HFF-Myc (cell line): ENCODE data around the gene RNF126.

Experiments used
- DNase-seq: peaks from one replicate; pipeline ENCODE4 v3.0.0-alpha.2; 2011; ENCODE audit warnings: low read depth; ENCODE audit errors: extremely low read depth
- H3K4me3 ChIP-seq: replicated peaks from 2 replicates; pipeline ENCODE4 v1.5.1; 2011; ENCODE audit warnings: low read depth, mild to moderate bottlenecking, control low read depth, low read length
- TF ChIP-seq, protein P1 (sequence below): IDR thresholded peaks from 2 replicates; pipeline ENCODE4 v1.5.1; 2012; ENCODE audit warnings: mild to moderate bottlenecking, low read depth, low read length, control low read depth; ENCODE audit errors: missing control alignments

Gene RNF126

DNA sequence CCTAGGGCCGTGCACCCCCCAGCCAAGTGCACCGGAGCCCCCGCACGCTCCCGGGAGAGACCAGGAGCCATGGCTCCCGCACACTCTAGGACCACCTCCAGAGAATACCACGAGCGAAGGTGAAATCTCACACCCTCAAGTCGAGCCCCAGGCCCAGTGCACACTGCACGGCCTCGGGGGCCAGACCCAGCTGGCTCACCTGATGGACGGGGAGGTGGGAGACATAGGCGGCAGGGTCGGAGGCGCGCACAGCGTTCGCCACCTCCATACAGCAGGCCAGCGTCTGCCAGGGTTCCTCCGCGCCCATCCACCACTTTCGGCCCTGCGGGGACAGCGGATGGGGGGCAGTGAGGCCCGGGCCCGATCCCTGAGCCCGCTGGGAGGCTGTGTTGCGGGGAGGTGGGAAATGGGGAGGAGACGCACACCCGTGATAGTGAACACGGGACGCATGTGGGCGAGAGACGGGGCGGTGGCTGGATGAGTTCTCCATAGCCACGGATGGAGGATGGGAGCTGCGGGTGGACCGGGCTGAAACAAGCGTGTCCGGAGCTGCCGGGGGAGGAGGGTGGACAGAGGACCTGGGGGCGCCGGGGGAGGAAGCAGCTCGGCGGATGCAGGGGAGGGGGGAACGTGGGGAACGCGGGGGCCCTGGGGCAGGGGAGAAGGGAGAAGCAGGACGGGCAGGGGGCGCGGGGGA lies 42.7 kb downstream of the RNF126 start:
- no peak overlapping the region for H3K4me3 ChIP-seq
- DNase-seq: no peak
- TF ChIP-seq, protein P1, sequence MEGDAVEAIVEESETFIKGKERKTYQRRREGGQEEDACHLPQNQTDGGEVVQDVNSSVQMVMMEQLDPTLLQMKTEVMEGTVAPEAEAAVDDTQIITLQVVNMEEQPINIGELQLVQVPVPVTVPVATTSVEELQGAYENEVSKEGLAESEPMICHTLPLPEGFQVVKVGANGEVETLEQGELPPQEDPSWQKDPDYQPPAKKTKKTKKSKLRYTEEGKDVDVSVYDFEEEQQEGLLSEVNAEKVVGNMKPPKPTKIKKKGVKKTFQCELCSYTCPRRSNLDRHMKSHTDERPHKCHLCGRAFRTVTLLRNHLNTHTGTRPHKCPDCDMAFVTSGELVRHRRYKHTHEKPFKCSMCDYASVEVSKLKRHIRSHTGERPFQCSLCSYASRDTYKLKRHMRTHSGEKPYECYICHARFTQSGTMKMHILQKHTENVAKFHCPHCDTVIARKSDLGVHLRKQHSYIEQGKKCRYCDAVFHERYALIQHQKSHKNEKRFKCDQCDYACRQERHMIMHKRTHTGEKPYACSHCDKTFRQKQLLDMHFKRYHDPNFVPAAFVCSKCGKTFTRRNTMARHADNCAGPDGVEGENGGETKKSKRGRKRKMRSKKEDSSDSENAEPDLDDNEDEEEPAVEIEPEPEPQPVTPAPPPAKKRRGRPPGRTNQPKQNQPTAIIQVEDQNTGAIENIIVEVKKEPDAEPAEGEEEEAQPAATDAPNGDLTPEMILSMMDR: no peak

DNA sequence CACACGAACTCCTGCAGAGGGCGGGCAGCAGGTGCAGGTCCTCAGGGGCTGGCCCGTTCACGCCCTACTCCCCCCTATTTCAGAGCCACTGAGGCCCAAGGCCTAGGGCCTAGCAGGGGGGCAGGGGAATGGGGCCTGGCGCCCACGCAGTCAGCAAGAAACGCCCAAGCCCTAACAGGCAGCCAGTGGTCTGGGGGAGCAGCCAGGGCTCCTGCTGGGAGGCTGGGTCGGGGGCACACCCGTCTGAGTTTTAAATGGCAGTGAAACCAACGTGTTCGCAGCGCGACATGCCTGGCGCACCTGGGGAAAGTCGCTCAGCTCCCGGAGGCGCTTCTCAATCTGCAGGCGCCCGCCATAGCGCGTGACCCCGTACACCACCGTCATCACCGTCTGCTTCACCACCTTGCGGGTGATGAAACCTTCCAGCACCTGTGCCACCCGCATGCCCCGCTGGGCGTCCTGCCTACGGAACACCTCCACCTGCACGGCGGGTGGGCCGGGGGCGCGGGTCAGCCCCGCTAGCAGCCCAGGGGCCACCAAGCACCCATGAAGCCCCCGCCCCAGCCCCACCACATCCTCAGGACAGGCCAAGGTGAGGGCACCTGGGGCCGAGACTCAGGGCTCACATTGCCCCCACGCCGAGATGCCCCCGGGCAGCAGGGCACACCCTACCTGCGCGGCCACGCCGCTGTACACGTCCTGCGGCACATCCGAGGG lies 43.6 kb downstream of the RNF126 start:
- TF ChIP-seq, protein P1: no peak
- no peak for DNase-seq
- no peak overlapping the region for H3K4me3 ChIP-seq

DNA sequence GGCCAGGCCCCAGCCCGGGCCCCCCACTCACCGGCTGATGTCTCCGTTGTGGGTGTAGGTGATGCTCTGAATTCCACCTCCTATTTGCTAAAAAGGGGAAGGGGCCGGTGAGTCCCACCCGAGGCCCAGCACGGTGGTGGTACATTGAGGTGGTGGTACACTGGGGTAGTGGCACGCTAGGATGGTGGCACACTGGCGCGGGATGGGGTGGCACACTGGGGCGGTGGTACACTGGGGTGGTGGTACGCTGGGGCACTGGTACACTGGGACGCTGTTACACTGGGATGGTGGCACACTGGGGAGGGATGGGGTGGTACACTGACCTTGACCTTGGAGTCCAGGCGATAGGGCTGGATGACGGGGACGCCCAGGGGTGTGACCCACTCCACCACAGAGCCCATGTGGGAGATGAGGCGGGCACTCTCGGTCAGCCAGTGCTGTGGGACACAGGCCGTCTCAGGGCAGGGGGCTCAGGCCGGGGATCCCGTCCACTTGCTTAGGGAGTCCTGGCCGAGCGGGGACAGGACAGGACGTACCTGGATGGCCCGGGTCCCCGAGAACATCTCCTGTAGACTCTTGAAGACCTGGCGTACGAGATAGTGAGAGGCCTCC lies 44.2 kb downstream of the RNF126 start:
- H3K4me3 ChIP-seq: no peak overlapping the region
- DNase-seq: no peak
- TF ChIP-seq, protein P1: no peak

DNA sequence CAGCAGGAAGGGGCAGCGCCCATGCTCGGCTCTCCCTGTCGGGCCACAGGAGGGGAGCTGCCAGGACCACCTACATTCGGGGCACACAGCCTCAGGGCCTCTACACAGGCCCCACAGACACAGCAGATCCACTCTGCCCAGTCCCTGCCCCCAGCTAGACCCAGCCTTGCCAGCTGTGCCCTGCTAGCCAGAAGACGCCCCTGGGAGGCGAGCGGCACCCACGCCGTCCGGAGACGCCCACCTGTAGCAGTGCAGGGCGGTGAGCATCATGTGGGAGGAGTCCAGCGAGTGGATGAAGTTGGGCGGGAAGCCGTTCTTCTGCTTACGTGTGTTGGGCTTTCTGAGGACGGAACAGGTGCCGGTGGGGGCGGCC lies 44.8 kb downstream of the RNF126 start:
- TF ChIP-seq, protein P1: no peak
- H3K4me3 ChIP-seq: no peak overlapping the region
- DNase-seq: no peak

DNA sequence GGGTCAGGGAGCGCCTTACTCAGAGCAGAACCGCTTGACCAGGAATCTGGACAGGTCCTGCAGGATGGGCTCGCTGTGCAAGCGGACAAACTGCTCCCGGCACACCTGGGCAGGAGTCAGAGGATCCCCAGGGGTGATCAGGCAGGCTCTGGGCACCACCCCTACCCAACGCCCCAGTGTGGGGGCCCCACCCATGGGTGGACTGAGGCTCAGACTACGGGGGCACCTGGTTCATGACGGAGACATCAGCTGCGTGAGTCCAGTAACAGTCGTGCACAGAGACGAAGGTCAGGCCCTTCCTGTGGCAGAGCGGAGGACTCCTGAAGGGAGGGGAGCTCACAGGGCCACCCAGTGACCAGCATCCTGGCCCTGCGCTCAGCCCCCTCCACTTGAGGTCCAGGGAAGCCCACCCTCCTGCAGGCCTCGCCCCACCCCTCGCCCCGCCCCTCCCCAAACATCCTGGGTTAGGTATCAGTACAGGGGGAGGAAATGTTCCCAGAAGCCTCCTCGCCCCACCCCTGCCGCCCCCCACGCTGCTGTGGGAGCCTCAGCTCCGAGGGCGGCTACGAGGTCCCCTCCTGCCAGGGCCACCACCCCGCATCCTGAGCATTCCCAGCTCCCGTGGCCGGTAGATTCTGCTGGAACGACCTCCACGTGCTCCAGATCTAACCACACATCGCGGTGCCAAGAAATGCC lies 45.3 kb downstream of the RNF126 start:
- DNase-seq: no peak
- H3K4me3 ChIP-seq: no peak overlapping the region
- TF ChIP-seq, protein P1: no peak

DNA sequence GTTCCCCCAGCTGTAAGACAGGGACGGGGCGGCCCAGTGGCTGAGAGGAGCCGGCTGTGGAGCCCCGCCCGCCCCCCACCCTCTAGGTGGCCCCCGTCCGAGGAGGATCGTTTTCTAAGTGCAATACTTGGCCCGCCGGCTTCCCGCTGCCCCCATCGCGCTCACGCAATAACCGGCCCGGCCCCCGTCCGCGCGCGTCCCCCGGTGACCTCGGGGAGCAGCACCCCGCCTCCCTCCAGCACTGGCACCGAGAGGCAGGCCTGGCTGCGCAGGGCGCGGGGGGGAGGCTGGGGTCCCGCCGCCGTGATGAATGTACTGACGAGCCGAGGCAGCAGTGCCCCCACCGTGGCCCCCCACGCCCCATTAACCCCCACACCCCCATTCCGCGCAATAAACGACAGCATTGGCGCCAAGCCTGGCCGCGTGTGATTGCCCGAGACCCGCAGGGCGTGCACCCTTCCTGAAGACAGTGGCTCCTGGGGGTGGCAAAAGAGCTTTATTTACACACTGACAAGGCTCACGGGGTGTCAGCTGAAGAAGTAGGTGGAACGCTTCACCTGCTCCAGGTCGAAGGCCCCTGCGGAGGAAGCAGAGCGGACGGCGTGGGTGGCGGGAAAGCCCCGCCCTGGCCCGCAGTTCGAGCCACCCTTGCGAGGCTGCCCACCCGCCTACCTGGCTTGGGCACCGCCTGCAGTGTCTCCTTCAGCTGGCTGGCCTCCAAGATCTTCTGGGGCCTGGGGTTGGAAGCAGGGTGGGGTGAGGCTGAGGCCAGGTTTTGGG lies 46.1 kb downstream of the RNF126 start:
- TF ChIP-seq, protein P1: no peak
- H3K4me3 ChIP-seq: no peak overlapping the region
- no peak for DNase-seq
